Mammary epithelial cell (primary cell): Measurements from ENCODE around the gene TBXAS1.

Experiments
- EZH2 ChIP-seq: IDR thresholded peaks from 2 replicates; pipeline ENCODE4 v1.6.1; 2012; ENCODE audit warnings: low read length, inconsistent platforms, borderline replicate concordance
- TF ChIP-seq, protein P1 (sequence below), 2 donors: IDR thresholded peaks in 1 of 2; conservative IDR thresholded peaks in 1 of 2; 2 replicates each; pipeline ENCODE4 v1.5.1; 2011 to 2012; ENCODE audit warnings: inconsistent platforms in 2 of 2, low read length in 2 of 2, mild to moderate bottlenecking in 2 of 2, control low read depth in 1 of 2, low read depth in 1 of 2; ENCODE audit not compliant: insufficient read depth in 1 of 2; ENCODE audit errors: extremely low read depth in 1 of 2

DNA sequence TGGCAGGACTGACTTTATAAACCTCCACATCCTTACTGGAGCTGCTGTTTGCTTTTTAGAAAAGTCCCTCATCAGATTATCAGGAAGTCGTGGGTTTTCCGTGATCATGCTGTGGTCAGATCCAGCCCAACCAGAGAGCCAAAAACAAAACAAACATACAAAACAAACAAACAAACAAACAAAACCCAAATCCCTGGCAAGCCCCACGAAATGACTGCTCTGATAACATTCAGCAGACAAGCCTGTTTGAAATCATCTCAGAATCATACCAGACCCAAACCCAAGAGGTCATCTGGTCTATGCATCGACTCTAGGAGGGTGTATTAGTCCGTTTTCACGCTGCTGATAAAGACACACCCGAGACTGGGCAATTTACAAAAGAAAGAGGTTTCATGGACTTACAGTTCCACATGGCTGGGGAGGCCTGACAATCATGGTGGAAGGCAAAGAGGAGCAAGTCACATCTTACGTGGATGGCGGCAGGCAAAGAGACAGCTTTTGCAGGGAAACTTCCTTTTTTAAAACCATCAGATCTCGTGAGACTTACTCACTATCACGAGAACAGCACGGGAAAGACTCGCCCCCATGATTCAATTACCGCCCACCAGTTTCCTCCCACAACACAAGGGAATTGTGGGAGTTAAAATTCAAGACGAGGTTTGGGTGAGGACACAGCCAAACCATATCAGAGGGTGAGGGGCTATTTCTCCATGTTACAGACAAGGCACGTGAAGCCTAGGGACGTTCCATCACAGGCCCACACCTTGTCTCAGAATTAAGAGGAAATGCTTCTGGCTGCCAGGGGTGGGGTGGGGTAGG, 148.0 kb downstream of the TBXAS1 start:
- TF ChIP-seq, protein P1, sequence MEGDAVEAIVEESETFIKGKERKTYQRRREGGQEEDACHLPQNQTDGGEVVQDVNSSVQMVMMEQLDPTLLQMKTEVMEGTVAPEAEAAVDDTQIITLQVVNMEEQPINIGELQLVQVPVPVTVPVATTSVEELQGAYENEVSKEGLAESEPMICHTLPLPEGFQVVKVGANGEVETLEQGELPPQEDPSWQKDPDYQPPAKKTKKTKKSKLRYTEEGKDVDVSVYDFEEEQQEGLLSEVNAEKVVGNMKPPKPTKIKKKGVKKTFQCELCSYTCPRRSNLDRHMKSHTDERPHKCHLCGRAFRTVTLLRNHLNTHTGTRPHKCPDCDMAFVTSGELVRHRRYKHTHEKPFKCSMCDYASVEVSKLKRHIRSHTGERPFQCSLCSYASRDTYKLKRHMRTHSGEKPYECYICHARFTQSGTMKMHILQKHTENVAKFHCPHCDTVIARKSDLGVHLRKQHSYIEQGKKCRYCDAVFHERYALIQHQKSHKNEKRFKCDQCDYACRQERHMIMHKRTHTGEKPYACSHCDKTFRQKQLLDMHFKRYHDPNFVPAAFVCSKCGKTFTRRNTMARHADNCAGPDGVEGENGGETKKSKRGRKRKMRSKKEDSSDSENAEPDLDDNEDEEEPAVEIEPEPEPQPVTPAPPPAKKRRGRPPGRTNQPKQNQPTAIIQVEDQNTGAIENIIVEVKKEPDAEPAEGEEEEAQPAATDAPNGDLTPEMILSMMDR (conservative IDR thresholded peaks at IDR 0.05 in 1 of 2, IDR thresholded peaks at IDR 0.05 in 1 of 2; ENCODE audit: extremely low read depth in 1 of 2, insufficient read depth in 1 of 2, low read depth in 1 of 2, low read length in 2 of 2), result no peak
- TF ChIP-seq EZH2, result no peak
